OCI-LY3 (cell line): ENCODE results near the gene OTUD5.

Source experiments
- CTCF ChIP-seq: fragments of 200-600, 300-600 bp; sonication (generic); IDR thresholded peaks from 2 replicates; pipeline ENCODE4 v1.5.1; 2014; ENCODE audit warnings: antibody characterized with exemption, low read length, low read depth
- EZH2phosphoT487 ChIP-seq: fragments of 200-600 bp; shearing (Covaris generic); IDR thresholded peaks from 2 replicates; pipeline ENCODE4 v1.6.1; 2018; ENCODE audit warnings: antibody characterized with exemption, mixed run types, low read depth

GRCh38 chrX:48981178-48981577 is 23.8 kb upstream of the OTUD5 start:
- TF ChIP-seq CTCF (no peak), EZH2phosphoT487 (no peak)
